CD4-positive, alpha-beta T cell treated with Interleukin-6 at 100 ng/mL for 8 hours (primary cell): Measurements from ENCODE around the gene C1QL4.

Experiments used
- DNase-seq: peaks from one replicate; pipeline ENCODE4 v3.0.0-alpha.2; 2020; ENCODE audit warnings: mixed read lengths, low spot score

Gene C1QL4

DNA sequence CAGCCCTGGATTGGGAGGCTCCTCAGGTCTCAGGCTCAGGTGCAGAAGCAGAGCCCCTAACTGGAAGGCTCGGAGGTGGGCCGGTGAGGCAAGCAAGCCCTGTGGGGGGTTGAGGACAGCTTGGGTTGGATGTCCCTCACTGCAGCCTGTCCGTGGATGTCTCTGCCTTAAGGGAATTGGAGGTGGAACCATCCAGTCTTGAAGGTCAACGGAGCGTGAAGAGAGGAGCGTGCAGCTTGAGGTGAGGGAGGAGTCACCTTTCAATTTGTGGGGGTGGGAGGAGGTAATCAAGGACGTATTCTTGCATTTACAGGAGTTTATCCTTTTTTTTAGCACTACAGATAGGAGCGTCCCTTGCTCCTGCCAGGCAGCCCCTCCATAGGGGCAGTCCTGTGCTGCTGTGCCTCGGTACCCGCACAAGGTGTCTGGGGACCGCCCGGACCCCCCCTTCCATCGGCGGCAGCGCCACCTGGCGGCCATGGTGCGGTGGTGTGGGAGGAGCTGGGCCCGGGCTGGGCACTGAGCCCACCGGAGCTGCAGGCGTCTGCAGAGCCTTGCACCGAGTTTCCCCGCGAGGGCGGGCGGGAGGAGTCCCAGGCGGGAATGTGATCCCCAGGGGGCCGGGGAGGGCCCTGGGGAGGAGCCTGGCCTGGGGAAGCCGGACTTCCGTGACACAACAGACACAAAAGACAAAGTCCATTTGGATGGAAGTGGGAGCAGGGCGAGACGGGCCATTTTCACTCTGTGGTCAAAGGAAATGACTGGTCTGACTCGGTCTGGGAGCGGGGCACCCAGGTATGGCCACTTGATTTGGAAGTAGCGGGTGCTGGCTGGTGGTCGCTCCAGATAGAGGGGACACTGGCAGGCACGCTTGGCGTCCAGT is 10.6 kb upstream of the C1QL4 start:
- peak; percentile 67 for DNase-seq

DNA sequence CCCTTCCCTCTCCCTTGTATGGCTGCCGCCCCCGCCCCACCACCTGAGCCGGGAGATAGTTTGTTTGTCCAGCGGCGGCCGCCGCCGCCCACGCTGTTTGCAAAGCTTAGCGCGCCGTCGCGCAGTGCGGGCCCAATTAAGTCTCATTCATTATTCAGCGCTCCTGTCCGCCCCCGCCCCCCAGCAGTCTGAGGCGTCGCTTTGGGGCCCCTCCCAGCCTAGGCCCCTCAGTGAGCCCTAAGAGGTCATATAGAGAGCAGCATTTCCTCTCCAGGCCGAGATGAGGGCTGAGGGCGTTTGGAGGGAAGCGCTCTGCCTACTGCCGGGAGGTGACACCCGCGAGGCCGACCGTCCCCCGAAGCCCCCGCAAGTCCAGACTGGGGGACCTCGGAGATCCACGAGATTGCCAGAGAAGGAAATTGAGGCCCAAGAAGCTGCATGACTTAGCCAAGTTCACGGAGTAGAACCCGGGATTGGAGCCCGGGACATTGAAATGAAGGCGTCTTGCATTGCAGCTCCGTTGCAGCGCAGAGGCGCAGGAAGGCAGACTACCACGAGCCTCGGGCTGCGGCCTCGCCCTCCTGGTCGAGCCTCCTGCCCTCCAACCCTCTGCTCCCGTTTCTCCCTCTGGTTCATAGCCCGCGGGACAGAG is 9.8 kb upstream of the C1QL4 start, which contains the start of gene DNAJC22:
DNAJC22 (plus strand) TSS at position 230 of the 652 bp plus-strand sequence. CDS start 1,985 bp downstream, outside the sequence.
- no peak for DNase-seq

DNA sequence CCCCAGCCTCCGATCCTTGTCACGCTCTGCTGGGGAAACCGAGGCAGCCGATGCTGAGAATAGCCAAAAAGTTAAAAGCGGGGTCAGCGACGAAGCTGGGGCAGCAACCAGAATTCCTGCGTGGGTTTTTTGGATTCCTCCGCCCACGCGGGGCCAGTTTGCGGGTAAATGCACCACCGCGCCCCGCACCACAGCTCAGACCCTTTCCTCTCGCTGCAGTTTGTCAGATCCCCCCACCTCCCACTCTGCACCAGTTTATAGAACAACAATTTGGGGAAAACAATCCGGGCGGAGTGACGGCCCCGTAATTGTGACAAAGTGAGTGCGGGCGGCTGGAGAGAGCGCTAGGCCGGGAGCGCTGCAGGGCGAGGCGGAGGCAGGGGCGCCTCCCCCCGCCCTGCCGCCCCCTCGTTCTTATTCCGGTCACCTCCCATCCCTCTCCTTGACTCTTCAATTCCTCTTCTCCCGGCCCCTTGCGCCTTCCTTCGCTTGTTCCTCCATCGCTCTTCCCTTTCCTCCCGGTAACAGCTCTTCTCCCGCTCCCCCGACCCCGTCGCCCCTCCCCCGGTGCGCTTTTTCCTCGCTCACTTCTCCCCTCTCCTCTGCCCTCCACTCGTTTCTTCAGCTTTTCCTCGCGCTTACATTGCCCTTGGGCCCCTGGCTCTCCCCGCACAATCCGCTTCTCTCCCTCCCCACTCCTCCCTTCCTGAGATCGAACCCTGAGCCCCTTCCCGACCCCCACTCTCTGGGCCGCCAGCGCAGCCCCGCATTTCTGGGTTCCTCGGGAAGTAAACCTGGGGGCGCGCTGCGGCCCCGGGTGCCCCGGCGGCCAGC is 9.1 kb upstream of the C1QL4 start:
- DNase-seq = no peak

DNA sequence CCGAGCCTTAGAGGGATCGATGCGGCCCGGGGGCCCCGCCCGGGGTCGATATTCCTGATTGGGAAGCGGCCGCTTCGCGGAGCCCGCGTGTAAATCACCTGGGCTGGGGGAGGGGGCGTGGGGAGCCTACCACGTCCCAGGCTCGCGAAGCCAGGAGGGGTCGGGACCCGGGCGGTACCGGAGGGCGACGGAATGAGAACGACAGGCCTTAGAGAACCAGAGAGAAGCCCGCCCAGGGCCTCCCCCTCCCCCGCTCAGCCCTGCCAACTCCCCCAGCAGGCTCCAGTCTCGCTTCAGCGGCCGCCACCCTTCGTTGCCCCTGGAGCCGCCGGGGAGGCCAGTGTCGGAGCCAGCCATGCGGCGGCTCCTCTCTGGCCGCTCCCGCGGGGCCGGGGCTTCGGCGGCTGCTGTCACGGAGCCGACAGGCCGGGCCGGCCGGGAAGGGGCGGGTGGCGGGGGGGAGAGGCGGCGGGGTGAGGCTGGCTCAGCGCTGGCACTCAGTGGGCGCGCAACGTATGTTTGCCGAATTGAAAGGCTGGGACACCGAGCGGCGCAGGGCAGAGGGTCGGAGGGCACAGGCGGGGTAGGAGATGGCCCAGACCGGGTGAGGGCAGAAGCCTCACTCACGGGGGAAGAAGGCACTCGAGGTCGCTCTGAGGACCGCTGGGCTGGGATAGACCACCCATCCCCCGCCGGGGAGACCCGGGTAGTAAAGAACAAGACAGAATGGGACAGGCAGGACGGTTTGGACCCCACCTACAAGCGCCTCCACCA is 8.2 kb upstream of the C1QL4 start:
- DNase-seq = no peak

DNA sequence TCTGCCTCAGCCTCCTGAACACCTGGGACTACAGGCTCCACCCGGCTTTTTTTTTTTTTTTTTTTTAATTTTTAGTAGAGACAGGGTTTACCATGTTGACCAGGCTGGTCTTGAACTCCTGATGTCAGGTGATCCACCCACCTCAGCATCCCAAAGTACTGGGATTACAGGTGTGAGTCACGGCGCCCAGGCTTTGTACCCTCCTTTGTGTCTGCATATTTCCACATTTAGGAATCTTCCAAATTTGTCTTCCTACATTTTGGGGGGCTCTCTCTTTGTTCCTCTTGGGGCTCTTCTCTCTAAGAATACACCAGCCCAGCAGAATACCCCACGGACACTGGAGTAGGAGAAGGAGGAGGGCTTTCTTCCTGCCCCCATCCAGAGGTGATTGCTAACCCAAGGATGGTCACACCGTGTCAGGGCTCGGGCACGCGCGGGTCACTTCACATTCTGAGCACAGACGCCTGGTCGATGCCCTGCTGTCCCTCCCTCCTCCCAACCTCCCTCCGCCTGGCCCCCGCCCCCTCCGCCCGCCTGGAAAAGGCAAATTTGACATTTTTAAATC is 7.6 kb upstream of the C1QL4 start:
- DNase-seq = no peak

DNA sequence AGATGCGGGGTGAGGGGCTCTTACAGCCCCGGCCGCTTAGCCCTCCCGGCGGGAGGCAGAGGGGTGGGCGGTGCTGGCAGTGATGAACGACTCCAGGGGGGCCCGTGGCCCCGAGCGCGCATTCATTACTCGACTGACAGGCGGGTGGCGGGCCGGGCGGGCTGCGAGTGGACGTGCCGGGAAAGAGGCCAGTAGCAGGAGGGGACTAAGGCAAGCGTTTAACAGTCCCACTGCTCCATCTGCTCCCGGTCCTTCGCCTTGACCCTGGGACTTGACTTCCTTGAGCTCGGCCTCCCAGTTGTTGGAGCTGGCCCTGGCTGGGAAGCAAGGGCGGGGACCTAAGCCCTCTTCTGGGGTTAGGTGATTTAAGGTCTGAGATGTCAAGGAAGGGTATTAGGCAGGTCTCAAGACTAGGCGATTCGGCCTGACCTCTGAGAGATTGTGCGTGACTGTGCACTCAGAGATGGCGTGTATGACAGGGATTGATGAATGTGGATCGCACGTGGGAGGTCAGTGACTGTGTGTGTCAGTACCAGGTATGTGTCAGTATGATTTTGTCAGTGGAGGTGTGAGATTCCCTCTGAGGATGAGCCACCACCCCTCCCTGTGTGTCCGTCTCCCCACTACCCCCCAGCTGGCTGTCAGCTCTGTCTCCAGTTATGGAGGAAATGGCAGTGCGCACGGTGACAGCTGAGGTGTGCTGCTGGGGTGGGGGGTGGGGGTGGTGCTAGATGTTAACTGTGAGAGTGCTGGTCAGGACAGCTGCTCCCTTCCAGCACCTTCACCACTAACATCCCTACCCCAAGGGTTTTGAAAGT is 6.1 kb upstream of the C1QL4 start:
- DNase-seq = no peak

DNA sequence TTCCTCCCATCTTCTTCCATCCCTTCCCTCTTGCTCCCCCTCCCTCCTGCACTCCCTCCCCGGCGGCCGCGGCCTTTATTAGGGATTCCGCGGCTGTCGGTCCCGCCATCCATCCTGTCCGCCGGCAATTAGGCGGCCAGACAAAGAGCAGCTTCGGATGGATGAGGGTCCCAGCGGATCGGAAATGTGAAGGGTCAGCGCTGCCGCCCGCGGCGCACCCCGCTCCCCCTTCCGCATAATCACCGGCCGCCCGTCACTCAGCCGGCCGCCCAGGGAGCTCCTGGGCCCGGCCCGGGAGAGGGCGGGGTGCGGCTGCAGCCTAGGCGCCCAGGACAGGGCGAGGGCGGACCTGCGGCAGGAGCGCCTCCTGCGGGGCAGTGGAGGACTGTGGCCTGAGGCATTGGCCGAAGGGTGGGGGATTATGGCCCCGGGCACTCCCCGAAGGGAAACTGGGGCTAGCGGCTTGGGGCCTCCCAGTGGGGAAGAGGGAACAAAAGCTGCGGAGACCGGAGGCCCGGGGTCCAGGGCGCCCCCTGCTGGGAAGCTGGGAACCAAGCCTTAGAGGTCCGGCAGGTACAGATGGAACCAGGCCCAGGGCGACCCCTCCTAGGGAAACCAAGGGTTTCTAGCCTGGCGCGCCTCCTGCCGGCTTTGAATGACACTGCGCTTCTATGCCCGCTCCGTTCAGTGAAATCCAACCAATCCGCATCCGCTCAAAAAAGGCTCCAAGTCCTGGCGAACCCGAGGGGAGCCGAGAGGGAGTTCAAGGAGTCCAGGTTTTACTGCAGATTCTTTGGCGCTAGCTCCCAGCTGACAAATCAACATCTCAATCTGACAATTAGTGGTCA is 5.3 kb upstream of the C1QL4 start:
- peak; percentile 63 for DNase-seq

DNA sequence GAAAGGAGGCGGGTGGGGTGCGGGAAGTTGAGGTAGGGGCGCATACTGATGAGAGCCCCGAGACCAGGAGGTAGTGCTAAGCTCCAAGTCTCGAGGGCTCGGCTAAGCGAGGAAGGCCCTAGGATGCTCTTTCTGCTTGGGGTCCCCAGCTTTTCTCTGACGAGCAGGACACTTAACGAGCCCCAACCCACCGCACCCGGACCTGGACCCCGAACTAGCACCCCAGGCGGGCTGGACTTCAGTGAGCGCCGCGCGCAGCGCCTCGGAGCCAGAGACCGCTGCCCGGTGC is 4.7 kb upstream of the C1QL4 start:
- DNase-seq = no peak

DNA sequence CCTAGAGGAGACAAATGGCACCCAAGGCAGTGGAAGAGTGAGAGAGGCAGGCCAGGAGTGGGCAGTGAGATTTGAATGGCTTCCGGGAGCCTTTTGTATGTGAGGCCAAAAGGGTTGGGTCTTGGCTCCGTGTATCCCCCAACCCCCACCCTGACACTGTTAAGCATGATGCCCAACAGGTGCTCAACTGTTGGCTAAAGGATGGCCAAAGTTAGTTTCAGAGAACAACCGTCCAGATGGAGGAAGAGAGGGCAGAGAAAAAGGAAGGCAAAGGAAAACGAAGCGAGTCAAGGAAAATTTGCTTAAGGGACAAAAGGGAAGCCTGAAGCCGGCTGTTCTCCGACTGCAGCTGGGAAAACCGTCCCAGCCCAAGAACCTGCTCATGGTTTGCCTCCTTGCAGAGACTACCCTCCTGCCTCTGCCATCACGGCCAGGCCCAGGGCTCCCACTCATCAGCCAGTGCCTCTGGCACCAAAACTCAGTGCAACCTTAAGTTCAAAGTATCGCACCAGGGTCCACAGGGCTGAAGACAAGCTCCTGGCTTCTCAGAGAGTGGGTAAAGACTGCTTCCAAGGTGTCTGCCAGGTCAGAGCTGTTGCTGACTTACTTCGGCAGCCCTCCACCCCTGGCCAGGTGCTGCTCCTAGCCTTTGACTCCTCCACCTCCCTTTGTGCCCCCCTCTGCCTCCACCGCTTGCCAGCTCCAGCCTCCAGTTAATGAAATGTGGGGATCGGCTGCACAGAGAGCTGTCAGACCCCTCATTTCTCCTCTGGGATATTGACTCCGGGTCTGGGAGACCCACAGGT is 4.2 kb upstream of the C1QL4 start:
- DNase-seq = no peak

DNA sequence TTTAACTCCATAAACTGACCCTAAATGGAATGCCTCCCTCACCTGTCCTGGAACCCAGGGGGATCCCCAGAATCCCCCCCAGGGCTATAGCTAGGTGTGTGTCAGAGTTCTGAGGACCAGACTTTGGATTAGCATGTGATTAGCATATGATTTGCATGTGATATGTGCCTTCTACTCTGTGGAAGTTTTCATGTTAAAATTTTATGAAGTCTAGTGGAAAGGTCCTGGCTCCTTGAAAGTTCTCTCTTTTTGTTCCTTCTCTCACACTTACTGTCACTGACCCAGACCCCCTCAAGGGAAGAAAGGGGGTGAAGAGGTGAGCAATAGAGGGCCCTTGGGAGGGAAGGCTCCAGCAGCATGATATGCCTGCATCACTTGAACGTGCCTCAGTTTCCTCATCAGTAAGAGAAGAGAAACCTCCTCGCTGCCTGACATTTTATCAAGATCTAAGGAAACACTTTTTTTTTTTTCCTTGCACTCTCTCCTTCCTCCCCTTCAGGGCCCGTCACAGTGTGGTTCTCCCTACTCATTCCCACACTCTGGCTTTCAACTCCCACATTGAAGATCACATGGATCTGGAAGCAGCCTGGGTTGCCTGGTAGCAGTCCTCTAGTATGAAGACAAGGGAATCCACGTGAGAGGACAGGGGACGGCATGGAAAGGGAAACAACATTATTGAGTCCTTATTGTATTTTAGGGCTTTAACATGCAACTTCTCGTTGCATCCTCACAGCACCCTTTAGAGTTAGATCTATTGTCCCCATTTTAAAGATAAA is 3.3 kb upstream of the C1QL4 start:
- DNase-seq = no peak

DNA sequence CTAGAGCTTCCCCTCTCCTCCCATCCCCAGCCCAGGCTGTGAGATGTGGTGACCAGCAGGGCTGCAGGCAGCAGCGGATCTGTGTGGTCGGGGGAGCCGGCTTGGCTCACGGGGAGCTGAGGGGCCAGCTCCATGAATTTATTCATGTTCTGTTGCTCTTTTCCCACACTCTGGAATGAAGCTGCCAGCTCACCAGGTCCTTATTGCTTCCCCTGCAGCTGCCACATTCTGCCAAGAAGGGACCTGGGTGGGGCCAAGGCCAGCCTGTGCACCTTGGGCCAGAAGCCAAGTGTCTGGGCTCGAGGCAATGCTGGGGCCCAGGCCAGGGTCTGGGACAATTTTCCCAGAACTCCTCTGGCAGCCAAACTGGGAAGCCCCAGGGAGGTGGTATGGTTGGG is 2.5 kb upstream of the C1QL4 start:
- DNase-seq = no peak

DNA sequence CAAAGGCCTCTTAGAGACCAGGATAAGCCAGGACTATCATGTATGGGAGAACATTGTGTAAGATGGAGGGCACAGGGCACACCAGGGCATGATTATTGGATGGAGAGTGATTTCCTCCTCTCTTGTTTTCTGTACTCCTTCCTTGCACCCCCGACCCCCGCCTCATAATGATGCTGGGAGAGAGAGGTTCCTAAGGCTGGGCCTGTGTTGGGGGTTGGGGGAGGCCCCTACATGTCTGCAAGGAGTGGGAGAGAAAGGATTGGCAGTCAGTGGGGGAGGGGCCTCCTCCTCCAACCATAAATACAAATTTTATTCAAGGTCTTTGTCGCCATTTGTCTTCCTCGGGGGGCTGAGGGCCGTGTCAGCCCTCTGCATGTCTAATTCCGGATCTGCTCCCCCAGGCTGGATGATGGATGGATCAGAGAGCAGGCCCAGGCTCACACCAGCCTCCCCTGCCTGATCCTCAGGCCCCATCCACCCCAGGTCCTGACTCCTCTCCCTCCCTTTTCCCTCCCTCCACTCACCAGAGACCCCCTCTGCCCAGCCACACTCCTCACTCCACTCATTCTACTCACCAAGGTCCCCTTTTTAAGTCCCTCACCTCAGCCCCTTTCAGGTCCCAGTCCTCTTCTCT is 2.0 kb upstream of the C1QL4 start:
- no peak for DNase-seq

DNA sequence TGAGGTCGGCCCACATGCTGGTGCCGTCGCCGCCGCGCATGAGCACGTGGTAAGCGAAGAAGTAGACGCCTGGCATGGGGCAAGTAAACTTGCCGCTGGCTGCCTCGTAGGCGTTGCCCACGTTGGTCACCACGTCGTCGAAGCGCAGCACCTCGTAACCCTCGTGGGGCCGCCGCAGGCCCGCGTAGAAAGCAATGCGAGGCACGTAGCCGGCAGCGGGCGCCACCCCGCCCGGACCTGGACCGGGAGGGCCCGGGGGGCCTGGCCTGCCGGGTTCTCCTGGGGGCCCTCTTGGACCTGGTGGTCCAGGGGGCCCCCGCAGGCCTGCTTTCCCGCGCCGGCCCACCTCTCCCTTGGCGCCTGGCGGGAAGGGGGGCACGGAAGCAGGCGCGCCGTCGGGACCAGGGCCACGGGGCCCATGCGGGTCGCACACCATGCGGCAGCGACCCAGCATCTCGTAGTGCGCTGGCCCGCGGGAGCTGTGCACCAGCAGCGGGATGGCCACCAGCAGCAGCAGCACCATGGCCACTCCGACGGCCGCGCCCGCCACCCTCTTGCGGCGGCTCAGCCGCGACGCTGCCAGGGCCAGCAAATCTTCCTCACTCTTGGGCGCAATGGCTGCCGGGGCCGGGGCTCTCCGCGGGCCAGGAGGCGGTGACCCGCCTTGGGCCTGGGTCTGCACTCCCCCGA is 888 bp downstream of the C1QL4 start:
- no peak for DNase-seq

DNA sequence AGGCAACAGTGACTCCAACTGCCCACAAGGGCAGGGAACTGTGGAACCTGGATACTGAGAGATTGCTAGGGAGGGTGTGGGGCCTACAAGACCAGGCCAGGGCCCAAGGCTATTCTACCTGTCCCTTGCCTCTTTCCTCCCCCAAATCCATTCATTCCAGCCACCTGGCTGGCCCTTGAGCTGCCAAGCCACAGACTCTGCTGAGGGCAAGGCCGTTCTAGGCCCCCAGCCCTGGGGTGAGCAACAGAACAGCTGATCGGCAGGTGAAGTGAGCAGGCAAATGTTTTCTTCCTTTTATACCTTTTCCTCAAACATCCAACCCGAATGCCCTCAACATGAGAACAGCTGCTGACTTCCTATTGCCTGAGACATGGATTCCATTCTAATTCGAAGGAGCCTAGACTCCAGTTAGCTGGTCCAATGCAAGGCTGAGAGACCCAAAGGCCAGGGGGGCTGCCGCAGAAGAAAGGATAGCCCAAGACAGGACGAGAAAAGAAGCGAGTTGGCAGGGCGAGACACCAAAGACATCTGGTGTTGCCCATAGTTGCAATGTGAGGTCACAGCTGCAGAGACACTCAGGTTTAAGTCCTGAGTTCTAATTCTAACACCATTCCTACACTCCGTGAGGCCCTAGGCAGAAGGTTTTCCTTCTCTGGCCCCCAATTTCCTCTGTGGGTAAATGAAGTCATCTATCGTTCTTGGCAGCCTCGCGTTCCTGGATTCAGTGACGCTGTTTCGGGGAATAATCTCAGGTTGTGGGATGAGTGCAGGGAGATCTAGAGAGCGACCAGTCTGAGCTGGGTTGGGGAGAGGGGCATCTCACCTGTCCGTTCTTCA is 1.7 kb downstream of the C1QL4 start:
- DNase-seq = no peak

DNA sequence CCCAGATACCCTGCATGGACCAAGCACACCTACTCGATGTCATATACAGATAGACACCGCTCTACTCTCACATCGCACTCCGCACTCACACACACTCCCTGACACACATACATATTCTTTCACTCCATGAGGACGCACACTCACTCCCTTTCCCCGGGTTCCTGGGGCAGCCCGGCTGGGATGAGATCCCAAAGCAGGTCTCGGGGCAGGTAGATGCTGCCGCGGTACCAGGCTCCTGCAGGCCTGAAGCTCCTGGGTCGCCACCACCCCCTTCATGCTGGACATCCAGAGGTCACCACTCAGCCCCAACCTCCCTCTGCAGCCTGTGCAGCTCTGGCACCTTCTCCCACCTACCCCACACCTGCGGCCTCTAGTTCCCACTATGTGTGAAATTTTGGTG is 2.3 kb downstream of the C1QL4 start:
- no peak for DNase-seq

DNA sequence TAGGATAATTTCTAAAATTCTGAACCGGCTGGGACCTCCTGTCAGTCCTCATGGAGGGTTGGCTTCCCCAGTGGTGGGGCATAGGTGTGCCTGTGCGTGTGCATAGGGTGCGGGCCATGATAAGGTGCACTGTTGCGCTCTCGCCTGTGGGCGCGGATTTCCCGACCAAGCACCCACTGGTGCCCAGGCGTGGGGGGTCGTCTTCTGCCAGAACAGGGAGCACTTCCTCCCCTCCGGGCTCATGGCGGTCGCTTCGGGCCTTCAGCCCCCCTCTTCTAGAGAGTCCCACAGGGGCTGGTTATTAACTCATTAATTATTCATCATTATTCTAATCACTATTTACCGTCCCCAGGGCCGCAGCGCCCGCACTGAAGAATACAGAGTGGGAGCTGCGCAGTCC is 2.8 kb downstream of the C1QL4 start:
- no peak for DNase-seq
